Testis (tissue), 3 donors: Measurements from ENCODE around the gene KAT5. TPM values are rescaled to one million over a fixed set of nuclear protein-coding genes. Genes with fewer than 3 reads are reported as not detected.
A peak's percentile ranks its signal among the peaks of the same experiment; 100 is the strongest.
"Not testable (repeated sequence)": the region's sequence is repeated elsewhere in the genome, so short reads cannot be mapped to it uniquely, and the experiment has no call there.

Experiments used
- DNase-seq: peaks from one replicate; pipeline ENCODE4 v3.0.0-alpha.2; 2019
- H3K27ac ChIP-seq, 2 donors: fragments of 200-600 bp; sonication (generic); one replicate each; pipeline ENCODE4 v1.5.1; 2019
- H3K27me3 ChIP-seq: fragments of 200-600 bp; sonication (generic); one replicate; pipeline ENCODE4 v1.5.1; 2019
- H3K36me3 ChIP-seq: fragments of 200-600 bp; sonication (generic); one replicate; pipeline ENCODE4 v1.5.1; 2017; ENCODE audit warnings: low read depth; ENCODE audit errors: missing control alignments
- H3K4me1 ChIP-seq: fragments of 200-600 bp; sonication (generic); one replicate; pipeline ENCODE4 v1.5.1; 2019
- H3K4me3 ChIP-seq, 2 donors: fragments of 200-600 bp; sonication (generic); one replicate each; pipeline ENCODE4 v1.5.1; 2017 to 2019
- H3K9me3 ChIP-seq: fragments of 200-600 bp; sonication (generic); one replicate; pipeline ENCODE4 v1.5.1; 2017
- CTCF ChIP-seq, 3 experiments: fragments of 450-650 bp in 2 of 3; fragments of 200-600 bp in 1 of 3; sonication (generic) in 1 of 3; IDR thresholded peaks; one replicate each; pipeline ENCODE4 v1.5.1; 2016 to 2019; ENCODE audit warnings: antibody characterized with exemption in 3 of 3, mild to moderate bottlenecking in 2 of 3, moderate library complexity in 1 of 3
- POLR2A ChIP-seq: fragments of 450-650 bp; IDR thresholded peaks from one replicate; pipeline ENCODE4 v1.6.1; 2017; ENCODE audit warnings: antibody characterized with exemption, mild to moderate bottlenecking, moderate library complexity
- WGBS, 2 donors: methylation state at CpG; one replicate each; pipeline ENCODE4 v1.1.5; 2018; 5-methylcytosine and 5-hydroxymethylcytosine counted together
- intact Hi-C: fragments of 100-400 bp; cut with DNase I; formaldehyde crosslinking; loops from one replicate; pipeline ENCODE4 v1.15.1; 2023; ENCODE audit warnings: low total_unique reads
- polyA plus RNA-seq: library from polyadenylated mRNA; stranded (reverse); fragments of 350-450 nt; fragmentation: Illumina TruSeq; extraction: RNeasy Lipid Tissue Mini Kit (QIAGEN cat#74804); gene quantifications from one replicate; pipeline ENCODE4 v1.2.3, GENCODE V29; 2014; ENCODE audit warnings: low read depth, low replicate concordance; ENCODE audit not compliant: insufficient read depth
- total RNA-seq, 2 donors: library from RNA; depleted of rRNA; stranded (reverse); fragments of >200 nt; gene quantifications; one replicate each; pipeline ENCODE4 v1.2.3, GENCODE V29; 2016

The KAT5 gene
- total and polyA plus RNA-seq, 3 donors from 2014 or later = 101 to 154 (median 121) TPM

- peak overlapping the region; percentile 32 to 39 for H3K4me3 ChIP-seq
- intact Hi-C loops = no loop called here
- no peaks in the 10 kb centered on the region for H3K9me3 ChIP-seq
- no peak for TF ChIP-seq POLR2A
- TF ChIP-seq CTCF (IDR thresholded peaks at IDR 0.05) = no peak
- H3K4me1 ChIP-seq = no peaks in the 10 kb centered on the region
- no peaks in the 10 kb centered on the region for H3K27me3 ChIP-seq
- WGBS, 2 donors = 42 to 55% methylated on average over 9 to 17 of the region's 18 CpGs
- DNase-seq = peak; percentile 68
- H3K36me3 ChIP-seq = no peaks in the 10 kb centered on the region
- H3K27ac ChIP-seq = no peak overlapping the region
Observed at GRCh38 chr11:65744026-65744698, 32.1 kb downstream of the KAT5 start.

DNA sequence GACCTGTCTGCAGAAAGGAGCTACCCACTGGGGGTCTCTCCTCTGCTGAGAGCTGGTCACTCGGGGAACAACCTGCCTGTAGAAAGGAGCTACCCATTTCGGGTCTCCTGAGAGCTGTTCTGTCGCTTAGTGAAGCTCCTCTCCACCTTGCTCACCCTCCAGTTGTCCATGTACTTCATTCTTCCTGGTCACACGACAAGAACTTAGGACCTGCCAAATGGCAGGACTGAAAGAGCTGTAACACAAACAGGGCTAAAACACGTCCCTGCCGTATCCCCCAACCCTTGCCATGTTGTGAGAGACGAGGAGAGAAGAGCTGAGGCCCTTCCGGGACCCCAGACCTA, 32.6 kb downstream of the KAT5 start:
- 54 to 76% methylated on average over 8 of the region's 8 CpGs for WGBS, 2 donors
- no peaks in the 10 kb centered on the region for H3K36me3 ChIP-seq
- H3K4me3 ChIP-seq = peak overlapping the region; percentile 32 to 39
- intact Hi-C loops = no loop called here
- no peaks in the 10 kb centered on the region for H3K27me3 ChIP-seq
- H3K4me1 ChIP-seq = no peaks in the 10 kb centered on the region
- TF ChIP-seq CTCF (IDR thresholded peaks at IDR 0.05) = no peak
- TF ChIP-seq POLR2A = no peak
- DNase-seq = no peak
- no peak overlapping the region for H3K27ac ChIP-seq
- no peaks in the 10 kb centered on the region for H3K9me3 ChIP-seq

DNA sequence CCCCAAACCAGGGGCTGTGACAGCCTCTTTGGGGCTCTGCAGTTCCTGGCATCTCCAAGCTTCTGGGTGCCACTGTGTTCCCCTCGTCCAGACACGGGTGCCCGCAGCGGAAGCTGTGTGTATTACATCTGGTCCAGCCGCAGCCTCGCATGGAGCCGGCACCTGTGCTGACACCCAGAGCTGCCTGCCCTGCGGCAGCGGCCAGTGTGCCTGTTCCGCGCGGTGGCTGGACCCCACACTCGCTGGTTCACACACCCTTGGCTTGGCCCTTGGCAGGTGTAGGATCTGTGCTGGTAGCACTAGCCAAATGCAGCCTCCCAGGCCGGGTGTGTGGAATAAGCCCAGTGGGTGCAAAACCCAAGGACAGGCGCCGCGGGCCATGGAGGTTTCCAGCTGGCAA, 33.0 kb downstream of the KAT5 start:
- intact Hi-C loops = no loop called here
- WGBS, 2 donors = 34 to 81% methylated on average over 6 to 11 of the region's 17 CpGs
- H3K4me3 ChIP-seq = peak overlapping the region; percentile 32 to 39
- H3K27ac ChIP-seq = no peak overlapping the region
- no peak for DNase-seq
- no peaks in the 10 kb centered on the region for H3K36me3 ChIP-seq
- no peaks in the 10 kb centered on the region for H3K27me3 ChIP-seq
- H3K9me3 ChIP-seq = no peaks in the 10 kb centered on the region
- TF ChIP-seq CTCF (IDR thresholded peaks at IDR 0.05) (no peak), POLR2A (no peak)
- no peaks in the 10 kb centered on the region for H3K4me1 ChIP-seq

DNA sequence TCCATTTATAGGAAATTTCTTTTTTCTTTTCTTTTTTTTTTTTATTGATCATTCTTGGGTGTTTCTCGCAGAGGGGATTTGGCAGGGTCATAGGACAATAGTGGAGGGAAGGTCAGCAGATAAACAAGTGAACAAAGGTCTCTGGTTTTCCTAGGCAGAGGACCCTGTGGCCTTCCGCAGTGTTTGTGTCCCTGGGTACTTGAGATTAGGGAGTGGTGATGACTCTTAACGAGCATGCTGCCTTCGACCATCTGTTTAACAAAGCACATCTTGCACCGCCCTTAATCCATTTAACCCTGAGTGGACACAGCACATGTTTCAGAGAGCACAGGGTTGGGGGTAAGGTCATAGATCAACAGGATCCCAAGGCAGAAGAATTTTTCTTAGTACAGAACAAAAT, 50.1 kb downstream of the KAT5 start:
- 49 to 70% methylated on average over 5 of the region's 5 CpGs for WGBS, 2 donors
- H3K27me3 ChIP-seq, intact Hi-C loops: not testable (repeated sequence)

GRCh38 chr11:65762816-65763215, 50.8 kb downstream of the KAT5 start:
- H3K9me3 ChIP-seq, intact Hi-C loops: not testable (repeated sequence)

More for the DNA sequence above, 50.1 kb downstream of the KAT5 start:
- H3K4me1 ChIP-seq, H3K4me3 ChIP-seq, H3K36me3 ChIP-seq, H3K27ac ChIP-seq, DNase-seq, H3K9me3 ChIP-seq: not testable (repeated sequence)

DNA sequence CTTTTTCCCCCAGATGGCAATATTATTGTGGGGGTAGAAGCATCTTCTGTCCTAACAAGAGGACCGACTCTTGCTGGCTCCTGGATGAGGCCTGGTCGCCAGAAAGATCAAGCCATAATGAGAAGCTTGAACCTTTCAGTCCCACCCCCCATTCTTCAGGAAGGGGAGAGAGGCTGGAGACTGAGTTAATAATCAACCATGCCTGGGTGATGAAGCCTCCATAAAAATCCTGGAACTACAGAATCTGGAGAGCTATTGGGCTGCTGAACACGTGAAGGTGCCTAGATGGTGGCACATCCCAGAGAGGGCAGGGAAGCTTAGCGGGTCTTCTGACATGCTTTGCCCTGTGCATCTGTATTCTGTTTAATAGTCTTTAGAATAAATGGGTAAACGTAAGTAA, 52.4 kb downstream of the KAT5 start:
- Histone ChIP-seq H3K4me3 (no peak overlapping the region), H3K9me3 (no peaks in the 10 kb centered on the region), H3K36me3 (no peaks in the 10 kb centered on the region), H3K27me3 (no peaks in the 10 kb centered on the region), H3K4me1 (no peaks in the 10 kb centered on the region), H3K27ac (no peak overlapping the region)
- WGBS, 2 donors = 75 to 80% methylated on average over 5 of the region's 5 CpGs
- no peak for DNase-seq
- no peak for TF ChIP-seq CTCF (IDR thresholded peaks at IDR 0.05)
- TF ChIP-seq POLR2A = no peak
- intact Hi-C loops = no loop called here

More at GRCh38 chr11:65762816-65763215, 50.8 kb downstream of the KAT5 start:
- H3K27ac ChIP-seq, H3K4me1 ChIP-seq, DNase-seq, H3K36me3 ChIP-seq, H3K27me3 ChIP-seq: not testable (repeated sequence)
- peak overlapping the region in 1 of 2 donors; percentile 5 for H3K4me3 ChIP-seq
- 71 to 80% methylated on average over 2 to 16 of the region's 29 CpGs for WGBS, 2 donors
